PC-3 (cell line): ENCODE data around the gene VPS9D1. TPM values are rescaled to one million over a fixed set of nuclear protein-coding genes. Genes with fewer than 3 reads are reported as not detected.

ENCODE experiments used
- ATAC-seq: fragments of 200-7000 bp; cut with Tn5 transposase; 2 replicates; pipeline ENCODE4 v1.9.1; 2020; ENCODE audit warnings: mild to moderate bottlenecking, moderate library complexity
- BruUV-seq: library from RNA; stranded (reverse); fragments of 400-500 nt; replicated peaks from 2 replicates; lab custom pipeline; 2021; lab: Mats Ljungman, UMichigan
- CTCF ChIA-PET: fragments of 300-600 bp; sonication (Branson Sonifier 250); formaldehyde crosslinking; loops from one replicate; lab custom pipeline; 2022; ENCODE audit warnings: antibody characterized with exemption; lab: Charles Lee
- POLR2A ChIA-PET: fragments of 300-600 bp; sonication (Branson Sonifier 250); formaldehyde crosslinking; loops from one replicate; lab custom pipeline; 2022; ENCODE audit warnings: antibody characterized with exemption; ENCODE audit not compliant: unreplicated experiment; lab: Charles Lee
- DNase-seq: peaks from one replicate; pipeline ENCODE4 v3.0.0-alpha.2; 2015
- H2AFZ ChIP-seq: fragments of 300-600 bp; sonication (generic); 2 replicates; pipeline ENCODE4 v1.6.0; 2016; ENCODE audit warnings: antibody characterized with exemption, low read length
- H3F3A ChIP-seq: fragments of 300-600 bp; sonication (generic); one replicate; pipeline ENCODE4 v1.6.0; 2017; ENCODE audit warnings: antibody characterized with exemption, low read length, control low read depth, mild to moderate bottlenecking; ENCODE audit not compliant: unreplicated experiment
- H3K27ac ChIP-seq: fragments of 300-600 bp; sonication (generic); 2 replicates; pipeline ENCODE4 v1.5.1; 2016; ENCODE audit warnings: mild to moderate bottlenecking, low read length
- H3K27me3 ChIP-seq: fragments of 300-600 bp; sonication (generic); 2 replicates; pipeline ENCODE4 v1.6.1; 2016; ENCODE audit warnings: low read length, mixed read lengths
- H3K36me3 ChIP-seq: fragments of 300-600 bp; sonication (generic); 2 replicates; pipeline ENCODE4 v1.6.1; 2016; ENCODE audit warnings: low read depth, mixed run types, low read length, mixed read lengths
- H3K4me1 ChIP-seq: fragments of 300-600 bp; sonication (generic); 2 replicates; pipeline ENCODE4 v1.5.1; 2016; ENCODE audit warnings: low read length; ENCODE audit not compliant: insufficient read depth
- H3K4me2 ChIP-seq: fragments of 300-600 bp; sonication (generic); 2 replicates; pipeline ENCODE4 v1.6.0; 2016; ENCODE audit warnings: low read length
- H3K4me3 ChIP-seq: fragments of 300-600 bp; sonication (generic); 2 replicates; pipeline ENCODE4 v1.5.1; 2016; ENCODE audit warnings: mild to moderate bottlenecking, low read length, mixed read lengths
- H3K79me2 ChIP-seq: fragments of 300-600 bp; sonication (generic); 2 replicates; pipeline ENCODE4 v1.6.1; 2017; ENCODE audit warnings: low read length, mixed read lengths
- H3K9ac ChIP-seq: fragments of 300-600 bp; sonication (generic); 2 replicates; pipeline ENCODE4 v1.6.0; 2016; ENCODE audit warnings: mild to moderate bottlenecking, low read length
- H3K9me2 ChIP-seq: fragments of 300-600 bp; sonication (generic); replicated peaks from 2 replicates; pipeline ENCODE4 v1.6.1; 2016; ENCODE audit warnings: mixed run types, low read length, mixed read lengths
- H3K9me3 ChIP-seq: fragments of 300-600 bp; sonication (generic); 2 replicates; pipeline ENCODE4 v1.6.1; 2016; ENCODE audit warnings: low read length, mixed read lengths
- H4K20me1 ChIP-seq: fragments of 300-600 bp; sonication (generic); 2 replicates; pipeline ENCODE4 v1.6.1; 2016; ENCODE audit warnings: low read length, mixed read lengths
- EZH2 ChIP-seq: fragments of 300-600 bp; sonication (generic); IDR thresholded peaks from one replicate; pipeline ENCODE4 v1.6.1; 2017; ENCODE audit warnings: antibody characterized with exemption, mild to moderate bottlenecking, low read length; ENCODE audit not compliant: unreplicated experiment
- EZH2phosphoT487 ChIP-seq: fragments of 300-600 bp; sonication (generic); IDR thresholded peaks from 2 replicates; pipeline ENCODE4 v1.6.1; 2018; ENCODE audit warnings: mild to moderate bottlenecking, antibody characterized with exemption, low read length, borderline replicate concordance
- intact Hi-C: fragments of 100-400 bp; cut with micrococcal nuclease; formaldehyde crosslinking; loops from 2 replicates; pipeline ENCODE4 v1.9.0; 2023
- total RNA-seq: library from RNA; depleted of rRNA; stranded (reverse); fragments of >200 nt; gene quantifications from 2 replicates; pipeline ENCODE4 v1.2.3, GENCODE V29; 2014
- TF ChIP-seq, protein P1 (sequence below): fragments of 300-600 bp; sonication (generic); conservative IDR thresholded peaks from 2 replicates; pipeline ENCODE4 v1.5.1; 2017; ENCODE audit warnings: antibody characterized with exemption, low read depth, mild to moderate bottlenecking, low read length

The VPS9D1 gene
- total RNA-seq, 1 experiment from 2014 or later = 4.4 TPM

DNA sequence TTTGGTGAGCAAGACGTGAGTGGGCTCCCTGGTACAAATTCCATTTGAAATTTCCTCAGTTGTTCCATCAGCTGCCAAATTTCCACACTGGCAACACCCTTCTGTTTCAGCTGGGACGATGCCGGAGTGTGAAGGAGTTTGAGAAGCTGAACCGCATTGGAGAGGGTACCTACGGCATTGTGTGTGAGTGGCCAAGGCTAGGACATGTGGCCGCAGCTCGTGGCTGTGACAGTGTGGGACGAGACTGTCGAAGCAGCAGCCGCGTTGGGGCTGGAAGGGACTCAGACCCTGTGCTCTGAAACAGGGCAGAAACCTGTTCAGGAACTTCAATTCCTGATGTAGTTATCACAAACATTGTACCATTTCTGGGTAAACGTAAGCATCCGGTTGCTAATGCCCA is 31.6 kb downstream of the VPS9D1 start:
- CTCF ChIA-PET = no interaction called here
- Histone ChIP-seq H3K9me2 (no peaks in the 10 kb centered on the region), H3K4me3 (no peak overlapping the region), H3F3A (no peaks in the 10 kb centered on the region), H4K20me1 (no peaks in the 10 kb centered on the region), H3K27ac (no peak overlapping the region), H2AFZ (no peak overlapping the region), H3K4me1 (peaks cover 6% of the 10 kb centered on the region; the same call in 1 of the 2 replicates), H3K9ac (no peak overlapping the region), H3K79me2 (peaks cover 27% of the 10 kb centered on the region), H3K27me3 (no peaks in the 10 kb centered on the region), H3K4me2 (no peak overlapping the region), H3K9me3 (no peaks in the 10 kb centered on the region), H3K36me3 (peaks cover 4% of the 10 kb centered on the region; the same call in 1 of the 2 replicates)
- TF ChIP-seq EZH2phosphoT487 = no peak
- TF ChIP-seq EZH2 = no peak
- TF ChIP-seq, protein P1, sequence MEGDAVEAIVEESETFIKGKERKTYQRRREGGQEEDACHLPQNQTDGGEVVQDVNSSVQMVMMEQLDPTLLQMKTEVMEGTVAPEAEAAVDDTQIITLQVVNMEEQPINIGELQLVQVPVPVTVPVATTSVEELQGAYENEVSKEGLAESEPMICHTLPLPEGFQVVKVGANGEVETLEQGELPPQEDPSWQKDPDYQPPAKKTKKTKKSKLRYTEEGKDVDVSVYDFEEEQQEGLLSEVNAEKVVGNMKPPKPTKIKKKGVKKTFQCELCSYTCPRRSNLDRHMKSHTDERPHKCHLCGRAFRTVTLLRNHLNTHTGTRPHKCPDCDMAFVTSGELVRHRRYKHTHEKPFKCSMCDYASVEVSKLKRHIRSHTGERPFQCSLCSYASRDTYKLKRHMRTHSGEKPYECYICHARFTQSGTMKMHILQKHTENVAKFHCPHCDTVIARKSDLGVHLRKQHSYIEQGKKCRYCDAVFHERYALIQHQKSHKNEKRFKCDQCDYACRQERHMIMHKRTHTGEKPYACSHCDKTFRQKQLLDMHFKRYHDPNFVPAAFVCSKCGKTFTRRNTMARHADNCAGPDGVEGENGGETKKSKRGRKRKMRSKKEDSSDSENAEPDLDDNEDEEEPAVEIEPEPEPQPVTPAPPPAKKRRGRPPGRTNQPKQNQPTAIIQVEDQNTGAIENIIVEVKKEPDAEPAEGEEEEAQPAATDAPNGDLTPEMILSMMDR = no peak
- intact Hi-C loops = no loop called here
- ATAC-seq = no peak
- POLR2A ChIA-PET = no interaction called here
- DNase-seq = no peak
- BruUV-seq = no TSS peak

DNA sequence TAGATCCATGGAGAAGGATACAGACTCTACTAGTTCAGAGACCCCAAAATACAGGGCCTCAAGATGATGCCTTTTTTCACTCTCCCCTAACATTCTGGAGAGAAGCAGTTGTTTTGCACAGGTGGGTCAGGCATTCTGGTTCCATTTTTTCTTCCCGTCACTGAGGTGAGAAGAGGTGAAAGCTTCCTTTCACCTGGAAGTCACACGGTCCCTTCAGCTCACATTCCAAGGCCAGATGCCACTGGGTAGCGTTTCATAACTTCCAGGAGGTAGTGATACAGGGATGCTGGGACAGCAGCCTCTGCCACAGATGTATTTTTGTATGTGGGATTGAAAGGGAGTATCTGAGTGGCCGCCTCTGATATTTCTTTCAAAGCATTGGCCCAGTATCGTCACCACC is 32.3 kb downstream of the VPS9D1 start:
- BruUV-seq = no TSS peak
- POLR2A ChIA-PET = no interaction called here
- no peak for ATAC-seq

More for the DNA sequence above, 32.3 kb downstream of the VPS9D1 start:
- H3K4me2 ChIP-seq = 0 out of 2 replicates have a peak overlapping the region, but pooled peaks have one; percentile 86
- CTCF ChIA-PET = no interaction called here
- H3F3A ChIP-seq = no peaks in the 10 kb centered on the region
- H3K4me1 ChIP-seq = peaks cover 6% of the 10 kb centered on the region; the same call in 1 of the 2 replicates
- no peaks in the 10 kb centered on the region for H3K9me3 ChIP-seq
- H3K9me2 ChIP-seq = no peaks in the 10 kb centered on the region
- TF ChIP-seq EZH2 = no peak
- TF ChIP-seq, protein P1 = no peak
- TF ChIP-seq EZH2phosphoT487 = no peak
- H3K27ac ChIP-seq = no peak overlapping the region
- no peak for DNase-seq
- H3K36me3 ChIP-seq = peaks cover 4% of the 10 kb centered on the region; the same call in 1 of the 2 replicates
- H3K4me3 ChIP-seq = no peak overlapping the region
- H3K79me2 ChIP-seq = peaks cover 27% of the 10 kb centered on the region
- no peak overlapping the region for H2AFZ ChIP-seq
- intact Hi-C loops = no loop called here
- H3K9ac ChIP-seq = no peak overlapping the region
- no peaks in the 10 kb centered on the region for H4K20me1 ChIP-seq
- H3K27me3 ChIP-seq = no peaks in the 10 kb centered on the region
